Upper lobe of left lung (tissue), 4 donors: ENCODE results near the gene ZNF778.

Source experiments
- POLR2A ChIP-seq, 4 donors: fragments of 450-650 bp; IDR thresholded peaks; one replicate each; pipeline ENCODE4 v1.5.1; 2016 to 2017; ENCODE audit warnings: antibody characterized with exemption in 4 of 4, mild to moderate bottlenecking in 2 of 4
- TF ChIP-seq, protein P1 (sequence below), 6 experiments: fragments of 450-650 bp in 4 of 6; fragments of 200-600 bp in 2 of 6; sonication (generic) in 2 of 6; IDR thresholded peaks; one replicate each; pipeline ENCODE4 v1.5.1; 2016 to 2019; ENCODE audit warnings: antibody characterized with exemption in 6 of 6

- TF ChIP-seq, protein P1, sequence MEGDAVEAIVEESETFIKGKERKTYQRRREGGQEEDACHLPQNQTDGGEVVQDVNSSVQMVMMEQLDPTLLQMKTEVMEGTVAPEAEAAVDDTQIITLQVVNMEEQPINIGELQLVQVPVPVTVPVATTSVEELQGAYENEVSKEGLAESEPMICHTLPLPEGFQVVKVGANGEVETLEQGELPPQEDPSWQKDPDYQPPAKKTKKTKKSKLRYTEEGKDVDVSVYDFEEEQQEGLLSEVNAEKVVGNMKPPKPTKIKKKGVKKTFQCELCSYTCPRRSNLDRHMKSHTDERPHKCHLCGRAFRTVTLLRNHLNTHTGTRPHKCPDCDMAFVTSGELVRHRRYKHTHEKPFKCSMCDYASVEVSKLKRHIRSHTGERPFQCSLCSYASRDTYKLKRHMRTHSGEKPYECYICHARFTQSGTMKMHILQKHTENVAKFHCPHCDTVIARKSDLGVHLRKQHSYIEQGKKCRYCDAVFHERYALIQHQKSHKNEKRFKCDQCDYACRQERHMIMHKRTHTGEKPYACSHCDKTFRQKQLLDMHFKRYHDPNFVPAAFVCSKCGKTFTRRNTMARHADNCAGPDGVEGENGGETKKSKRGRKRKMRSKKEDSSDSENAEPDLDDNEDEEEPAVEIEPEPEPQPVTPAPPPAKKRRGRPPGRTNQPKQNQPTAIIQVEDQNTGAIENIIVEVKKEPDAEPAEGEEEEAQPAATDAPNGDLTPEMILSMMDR (IDR thresholded peaks at IDR 0.05): no peak
- no peak for TF ChIP-seq POLR2A (IDR thresholded peaks at IDR 0.05)
These were observed 47.7 kb upstream of the ZNF778 start for GRCh38 chr16:89169778-89170177.
